HepG2 (cell line): Measurements from ENCODE around the gene HTR3C. TPM values are rescaled to one million over a fixed set of nuclear protein-coding genes. Genes with fewer than 3 reads are reported as not detected.

ENCODE experiments used
- ATAC-seq: fragments of 200-7000 bp; cut with Tn5 transposase; 3 replicates; pipeline ENCODE4 v1.9.1; 2020; ENCODE audit warnings: mild to moderate bottlenecking, moderate library complexity
- BruUV-seq: library from RNA; stranded (reverse); fragments of 400-500 nt; replicated peaks from 2 replicates; lab custom pipeline; 2021; lab: Mats Ljungman, UMichigan
- CTCF ChIA-PET: fragments of 300-600 bp; formaldehyde crosslinking; extraction: SDS; loops from one replicate; lab custom pipeline; 2021; ENCODE audit warnings: low total read pairs, inconsistent platforms, low intra/inter-chr PET ratio; lab: Yijun Ruan, JAX
- POLR2A ChIA-PET: fragments of 350-600 bp; sonication (Branson Sonifier 250); formaldehyde crosslinking; loops from one replicate; lab custom pipeline; 2020; ENCODE audit warnings: antibody characterized with exemption, inconsistent platforms; lab: Yijun Ruan, JAX
- DNase-seq: peaks from one replicate; pipeline ENCODE4 v3.0.0-alpha.2; 2015; ENCODE audit warnings: low spot score
- FAIRE-seq: peaks from 3 replicates; lab custom pipeline; 2011; peaks lifted over from hg19 to GRCh38; lab: Jason Lieb, UNC
- H2AFZ ChIP-seq: one replicate; pipeline ENCODE4 v1.6.1; 2011; ENCODE audit warnings: low read length, inconsistent platforms
- H3K27ac ChIP-seq: fragments of 300-600 bp; 3 replicates; pipeline ENCODE4 v1.8.0; 2011; ENCODE audit warnings: mixed run types, mild to moderate bottlenecking, mixed read lengths, low read length, inconsistent platforms; ENCODE audit not compliant: insufficient read depth; ENCODE audit errors: extremely low read length
- H3K27me3 ChIP-seq, 2 experiments: fragments of 200-600 bp in 1 of 2; 2 replicates in 1 of 2; 3 replicates in 1 of 2; pipeline versions ENCODE4 v1.6.0 to v1.8.0; 2011; ENCODE audit warnings: low read length in 2 of 2, mild to moderate bottlenecking in 2 of 2, moderate library complexity in 2 of 2, inconsistent platforms in 1 of 2; ENCODE audit not compliant: insufficient read depth in 2 of 2, control insufficient read depth in 1 of 2
- H3K36me3 ChIP-seq, 2 experiments: fragments of 200-600 bp in 1 of 2; replicated peaks in 1 of 2; 2 replicates in 1 of 2; 3 replicates in 1 of 2; pipeline versions ENCODE4 v1.5.1 to v1.8.0; 2011; ENCODE audit warnings: low read length in 2 of 2, inconsistent platforms in 1 of 2; ENCODE audit not compliant: insufficient read depth in 2 of 2, control insufficient read depth in 1 of 2
- H3K4me1 ChIP-seq: 2 replicates; pipeline ENCODE4 v1.5.1; 2012; ENCODE audit warnings: low read length, inconsistent platforms; ENCODE audit not compliant: insufficient read depth
- H3K4me2 ChIP-seq: 2 replicates; pipeline ENCODE4 v1.6.0; 2011; ENCODE audit warnings: low read depth, low read length, inconsistent platforms
- H3K4me3 ChIP-seq, 3 experiments: fragments of 200-600 bp in 1 of 3; sonication (generic), shearing (Covaris generic) in 1 of 3; replicated peaks in 1 of 3; 2 replicates each; pipeline ENCODE4 v1.5.1; 2011 to 2016; ENCODE audit warnings: low read length in 3 of 3, inconsistent platforms in 2 of 3, low read depth in 2 of 3, mild to moderate bottlenecking in 2 of 3, control low read depth in 1 of 3, mixed read lengths in 1 of 3; ENCODE audit not compliant: insufficient read depth in 1 of 3
- H3K79me2 ChIP-seq: one replicate; pipeline ENCODE4 v1.6.1; 2011; ENCODE audit warnings: low read length, inconsistent platforms; ENCODE audit not compliant: insufficient read depth
- H3K9ac ChIP-seq: 2 replicates; pipeline ENCODE4 v1.6.0; 2011; ENCODE audit warnings: mild to moderate bottlenecking, low read depth, low read length, inconsistent platforms; ENCODE audit not compliant: insufficient read depth
- H3K9me3 ChIP-seq: 2 replicates; pipeline ENCODE4 v1.5.1; 2012; ENCODE audit warnings: mild to moderate bottlenecking, low read length
- H4K20me1 ChIP-seq: 2 replicates; pipeline ENCODE4 v1.6.0; 2011; ENCODE audit warnings: inconsistent platforms, mild to moderate bottlenecking, low read length, moderate library complexity; ENCODE audit not compliant: insufficient read depth
- EHMT2 ChIP-seq: fragments of 200-600 bp; sonication (generic); IDR thresholded peaks from 2 replicates; pipeline ENCODE4 v1.7.0; 2017; ENCODE audit warnings: antibody characterized with exemption, low read depth, low read length, borderline replicate concordance
- HOXD1 ChIP-seq: sonication (generic); formaldehyde crosslinking; IDR thresholded peaks from 2 replicates; pipeline ENCODE4 v1.5.0; 2020; ENCODE audit warnings: missing genetic modification reagents
- KAT2B ChIP-seq: fragments of 150-350 bp; IDR thresholded peaks from 2 replicates; pipeline ENCODE4 v1.6.1; 2014; ENCODE audit warnings: low read depth, low read length, borderline replicate concordance
- PRMT3 ChIP-seq: sonication (generic); formaldehyde crosslinking; IDR thresholded peaks from 2 replicates; pipeline ENCODE4 v1.8.1; 2022; ENCODE audit warnings: low read depth, mild to moderate bottlenecking, moderate library complexity, missing genetic modification reagents, borderline replicate concordance
- ZSCAN20 ChIP-seq: sonication (generic); formaldehyde crosslinking; IDR thresholded peaks from 2 replicates; pipeline ENCODE4 v1.4.0; 2020; ENCODE audit warnings: missing genetic modification reagents, mild to moderate bottlenecking, borderline replicate concordance
- WGBS: methylation state at CpG from one replicate; pipeline ENCODE4 v1.1.6; 2017; ENCODE audit warnings: low lambda C conversion rate; 5-methylcytosine and 5-hydroxymethylcytosine counted together
- in situ Hi-C: cut with HindIII; loops from 2 replicates; pipeline ENCODE4 v1.10.0; 2017; ENCODE audit warnings: low pct_unique_long_range_greater_than_20kb; ENCODE audit not compliant: extremely low pct_ligation_motif_present
- intact Hi-C: fragments of 100-400 bp; cut with micrococcal nuclease; formaldehyde crosslinking; loops from one replicate; pipeline ENCODE4 v1.10.0; 2022; ENCODE audit not compliant: unreplicated experiment
- polyA plus RNA-seq, 8 experiments: library from polyadenylated mRNA; depleted of rRNA in 3 of 8; stranded (reverse) in 7 of 8; unstranded in 1 of 8; fragments of >200 nt; fragmentation: Illumina TruSeq in 4 of 8; extraction: Trizol in 4 of 8; gene quantifications; 2 replicates each; pipeline versions ENCODE4 v1.2.1 to v1.2.3, GENCODE V29; 2011 to 2016; ENCODE audit warnings: low read depth in 4 of 8, missing spikeins in 1 of 8, mixed read lengths in 1 of 8; ENCODE audit not compliant: insufficient read depth in 1 of 8
- total RNA-seq, 5 experiments: library from RNA; depleted of rRNA; stranded (reverse); fragments of >200 nt; fragmentation: Illumina TruSeq; extraction: Trizol; gene quantifications; 2 replicates each; pipeline ENCODE4 v1.2.3, GENCODE V29; 2016; ENCODE audit warnings: low read depth in 1 of 5
- TF ChIP-seq, protein P1 (sequence below): IDR thresholded peaks from 2 replicates; pipeline ENCODE4 v1.6.1; 2018; ENCODE audit warnings: missing genetic modification reagents, mild to moderate bottlenecking, missing compliant biosample characterization
- TF ChIP-seq, protein P2 (sequence below): sonication (generic); formaldehyde crosslinking; IDR thresholded peaks from 2 replicates; pipeline ENCODE4 v1.5.0; 2020; ENCODE audit warnings: missing genetic modification reagents
- TF ChIP-seq, protein P3 (sequence below): sonication (generic); formaldehyde crosslinking; IDR thresholded peaks from 2 replicates; pipeline ENCODE4 v1.4.0; 2020; ENCODE audit warnings: missing genetic modification reagents

Gene HTR3C
- total and polyA plus RNA-seq, 2 of the 13 experiments (the other 11 are each of a cell fraction or from before 2014, with no cell fraction given), result not detected

DNA sequence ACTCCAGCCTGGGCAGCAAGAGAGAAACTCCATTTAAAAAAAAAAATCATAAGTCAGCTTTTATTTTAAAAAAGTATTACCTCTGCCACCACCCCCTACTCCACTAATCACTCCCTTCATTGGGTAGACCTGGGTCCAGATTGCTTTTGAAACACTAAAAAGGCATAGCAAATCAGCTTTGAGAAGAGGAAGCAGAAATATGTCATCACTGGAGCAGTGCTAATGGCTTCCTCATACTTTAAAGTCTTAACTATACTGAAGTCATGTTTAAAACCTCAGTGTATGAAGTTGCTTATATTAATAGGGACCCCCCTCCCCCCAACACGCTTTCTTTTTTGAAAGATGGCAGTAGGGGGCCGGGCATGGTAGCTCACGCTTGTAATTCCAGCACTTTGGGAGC, 22.3 kb upstream of the HTR3C start:
- ChIA-PET POLR2A (no interaction called here), CTCF (interaction anchor here (0.6 kb wide), 1 partner anchor 188 kb away, joined by 4 read pairs; no protein-coding TSS in a partner anchor)
- no TSS peak for BruUV-seq
- in situ Hi-C loops (no loop called here), intact Hi-C loops (no loop called here)
- FAIRE-seq (no peak), DNase-seq (no peak), ATAC-seq (no peak)
- H3K27me3 ChIP-seq, result peaks cover 1 to 14% of the 10 kb centered on the region in 2 experiments; a peak in 2 of 5 replicates
- H4K20me1 ChIP-seq, result no peaks in the 10 kb centered on the region
- TF ChIP-seq KAT2B, result no peak
- TF ChIP-seq, protein P1, sequence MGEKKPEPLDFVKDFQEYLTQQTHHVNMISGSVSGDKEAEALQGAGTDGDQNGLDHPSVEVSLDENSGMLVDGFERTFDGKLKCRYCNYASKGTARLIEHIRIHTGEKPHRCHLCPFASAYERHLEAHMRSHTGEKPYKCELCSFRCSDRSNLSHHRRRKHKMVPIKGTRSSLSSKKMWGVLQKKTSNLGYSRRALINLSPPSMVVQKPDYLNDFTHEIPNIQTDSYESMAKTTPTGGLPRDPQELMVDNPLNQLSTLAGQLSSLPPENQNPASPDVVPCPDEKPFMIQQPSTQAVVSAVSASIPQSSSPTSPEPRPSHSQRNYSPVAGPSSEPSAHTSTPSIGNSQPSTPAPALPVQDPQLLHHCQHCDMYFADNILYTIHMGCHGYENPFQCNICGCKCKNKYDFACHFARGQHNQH (CRISPR knock-in tag), result no peak
- TF ChIP-seq, protein P2, sequence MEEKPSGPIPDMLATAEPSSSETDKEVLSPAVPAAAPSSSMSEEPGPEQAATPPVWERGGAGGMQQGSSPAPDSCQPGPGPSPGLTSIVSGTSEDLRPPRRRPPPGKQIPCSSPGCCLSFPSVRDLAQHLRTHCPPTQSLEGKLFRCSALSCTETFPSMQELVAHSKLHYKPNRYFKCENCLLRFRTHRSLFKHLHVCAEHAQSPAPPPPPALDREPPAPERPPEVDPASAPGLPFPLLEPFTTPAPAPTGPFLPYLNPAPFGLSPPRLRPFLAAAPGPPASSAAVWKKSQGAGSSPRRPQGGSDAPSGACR (CRISPR knock-in tag), result no peak
- H3K79me2 ChIP-seq, result no peaks in the 10 kb centered on the region
- H3K9me3 ChIP-seq, result no peaks in the 10 kb centered on the region
- H3K4me1 ChIP-seq, result no peaks in the 10 kb centered on the region
- no peak overlapping the region for H3K4me2 ChIP-seq
- H3K27ac ChIP-seq, result no peak overlapping the region
- WGBS, result 20% methylated on average over 3 of the region's 3 CpGs
- H3K36me3 ChIP-seq, result no peaks in the 10 kb centered on the region
- no peak overlapping the region for H2AFZ ChIP-seq
- no peak overlapping the region for H3K9ac ChIP-seq
- no peak overlapping the region for H3K4me3 ChIP-seq

DNA sequence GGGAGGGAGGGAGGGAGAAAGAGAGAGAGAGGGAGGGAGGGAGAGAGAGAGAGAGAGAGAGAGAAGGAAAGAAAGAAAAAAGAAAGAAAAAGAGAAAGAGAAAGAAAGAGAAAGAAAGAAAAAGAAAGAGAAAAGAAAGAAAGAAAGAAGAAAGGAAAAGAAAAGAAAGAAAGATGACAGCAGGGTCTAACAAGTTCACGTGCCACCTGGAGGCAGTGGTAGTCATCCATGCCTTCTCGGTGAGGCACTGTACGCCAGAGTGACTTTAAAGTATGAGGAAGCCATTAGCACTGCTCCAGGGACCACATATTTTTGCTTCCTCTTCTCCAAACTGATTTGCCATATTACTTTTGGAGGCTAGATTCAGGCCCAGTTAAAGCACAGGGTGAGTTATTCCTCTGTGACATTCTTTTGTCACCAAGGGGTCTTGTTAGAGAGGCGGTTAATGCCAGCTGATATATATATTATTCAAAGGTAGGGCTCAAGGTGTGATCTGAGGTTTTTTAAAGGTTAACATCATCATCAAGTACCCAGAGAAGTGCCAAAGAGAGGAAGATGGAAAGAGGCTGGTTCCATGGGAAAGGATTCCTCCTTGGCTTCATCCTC, 21.6 kb upstream of the HTR3C start, which contains the start of gene HTR3D:
Gene HTR3D, plus strand, starts transcription at position 556 of the 606 bp plus-strand sequence. Its CDS starts 0 bp downstream, at position 556.
- Histone ChIP-seq H3K4me3 (no peak within 1 kb of the TSS), H4K20me1 (no peaks in the 10 kb centered on the region), H3K27ac (no peak within 1 kb of the TSS), H3K79me2 (no peaks in the 10 kb centered on the region), H3K36me3 (no peaks in the 10 kb centered on the region), H3K9me3 (no peaks in the 10 kb centered on the region), H3K27me3 (peaks cover 1 to 18% of the 10 kb centered on the region in 2 experiments; a peak in 2 of 5 replicates), H2AFZ (no peak within 1 kb of the TSS), H3K9ac (no peak within 1 kb of the TSS), H3K4me1 (no peaks in the 10 kb centered on the region), H3K4me2 (no peak within 1 kb of the TSS)
- intact Hi-C loops (no loop called here), in situ Hi-C loops (no loop called here)
- CTCF ChIA-PET, result interaction anchor here (0.6 kb wide), 1 partner anchor 189 kb away, joined by 4 read pairs; no protein-coding TSS in a partner anchor
- FAIRE-seq (no peak), ATAC-seq (no peak), DNase-seq (no peak)
- BruUV-seq, result no TSS peak
- POLR2A ChIA-PET, result no interaction called here
- WGBS, result 25% methylated on average over 4 of the region's 4 CpGs
- TF ChIP-seq EHMT2 (no peak), HOXD1 (no peak), PRMT3 (CRISPR knock-in tag) (no peak), ZSCAN20 (no peak)
- TF ChIP-seq, protein P3, sequence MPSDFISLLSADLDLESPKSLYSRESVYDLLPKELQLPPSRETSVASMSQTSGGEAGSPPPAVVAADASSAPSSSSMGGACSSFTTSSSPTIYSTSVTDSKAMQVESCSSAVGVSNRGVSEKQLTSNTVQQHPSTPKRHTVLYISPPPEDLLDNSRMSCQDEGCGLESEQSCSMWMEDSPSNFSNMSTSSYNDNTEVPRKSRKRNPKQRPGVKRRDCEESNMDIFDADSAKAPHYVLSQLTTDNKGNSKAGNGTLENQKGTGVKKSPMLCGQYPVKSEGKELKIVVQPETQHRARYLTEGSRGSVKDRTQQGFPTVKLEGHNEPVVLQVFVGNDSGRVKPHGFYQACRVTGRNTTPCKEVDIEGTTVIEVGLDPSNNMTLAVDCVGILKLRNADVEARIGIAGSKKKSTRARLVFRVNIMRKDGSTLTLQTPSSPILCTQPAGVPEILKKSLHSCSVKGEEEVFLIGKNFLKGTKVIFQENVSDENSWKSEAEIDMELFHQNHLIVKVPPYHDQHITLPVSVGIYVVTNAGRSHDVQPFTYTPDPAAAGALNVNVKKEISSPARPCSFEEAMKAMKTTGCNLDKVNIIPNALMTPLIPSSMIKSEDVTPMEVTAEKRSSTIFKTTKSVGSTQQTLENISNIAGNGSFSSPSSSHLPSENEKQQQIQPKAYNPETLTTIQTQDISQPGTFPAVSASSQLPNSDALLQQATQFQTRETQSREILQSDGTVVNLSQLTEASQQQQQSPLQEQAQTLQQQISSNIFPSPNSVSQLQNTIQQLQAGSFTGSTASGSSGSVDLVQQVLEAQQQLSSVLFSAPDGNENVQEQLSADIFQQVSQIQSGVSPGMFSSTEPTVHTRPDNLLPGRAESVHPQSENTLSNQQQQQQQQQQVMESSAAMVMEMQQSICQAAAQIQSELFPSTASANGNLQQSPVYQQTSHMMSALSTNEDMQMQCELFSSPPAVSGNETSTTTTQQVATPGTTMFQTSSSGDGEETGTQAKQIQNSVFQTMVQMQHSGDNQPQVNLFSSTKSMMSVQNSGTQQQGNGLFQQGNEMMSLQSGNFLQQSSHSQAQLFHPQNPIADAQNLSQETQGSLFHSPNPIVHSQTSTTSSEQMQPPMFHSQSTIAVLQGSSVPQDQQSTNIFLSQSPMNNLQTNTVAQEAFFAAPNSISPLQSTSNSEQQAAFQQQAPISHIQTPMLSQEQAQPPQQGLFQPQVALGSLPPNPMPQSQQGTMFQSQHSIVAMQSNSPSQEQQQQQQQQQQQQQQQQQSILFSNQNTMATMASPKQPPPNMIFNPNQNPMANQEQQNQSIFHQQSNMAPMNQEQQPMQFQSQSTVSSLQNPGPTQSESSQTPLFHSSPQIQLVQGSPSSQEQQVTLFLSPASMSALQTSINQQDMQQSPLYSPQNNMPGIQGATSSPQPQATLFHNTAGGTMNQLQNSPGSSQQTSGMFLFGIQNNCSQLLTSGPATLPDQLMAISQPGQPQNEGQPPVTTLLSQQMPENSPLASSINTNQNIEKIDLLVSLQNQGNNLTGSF (CRISPR knock-in tag), result no peak
